Neural cell (in vitro differentiated cells): ENCODE results near the gene TMEM117.

ENCODE experiments used
- EP300 ChIP-seq: fragments of 450-650 bp; conservative IDR thresholded peaks from 2 replicates; pipeline ENCODE4 v1.6.1; 2014; ENCODE audit warnings: antibody characterized with exemption, mild to moderate bottlenecking, moderate library complexity; ENCODE audit not compliant: poor library complexity, severe bottlenecking
- EZH2 ChIP-seq: fragments of 200-600, 300-800 bp; shearing (Covaris generic), sonication (generic); IDR thresholded peaks from 2 replicates; pipeline ENCODE4 v1.6.1; 2014; ENCODE audit warnings: antibody characterized with exemption, low read length, borderline replicate concordance, mild to moderate bottlenecking; ENCODE audit not compliant: insufficient read depth, poor library complexity, severe bottlenecking

DNA sequence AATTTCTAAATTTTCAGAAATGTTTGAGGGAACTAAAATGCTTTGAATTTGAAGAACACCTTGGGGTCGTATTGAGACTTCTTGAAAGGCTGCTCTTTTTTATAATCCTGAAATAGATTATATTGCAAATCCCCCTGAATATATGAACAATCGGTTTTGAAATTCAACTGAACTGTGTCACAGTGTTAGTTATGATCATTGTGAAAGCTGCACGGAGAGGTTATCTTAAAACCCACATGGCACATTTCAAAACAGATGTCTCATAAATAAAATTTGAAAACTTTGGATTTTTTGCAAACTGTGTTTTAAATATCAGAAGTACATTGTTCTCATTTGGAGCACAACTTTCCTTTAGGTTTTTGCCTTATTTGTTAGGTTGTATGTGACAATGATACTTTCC lies 218.4 kb downstream of the TMEM117 start:
- TF ChIP-seq EP300 (no peak), EZH2 (no peak)
